Bronchial epithelial cell (primary cell): ENCODE measurements around the gene PEX19. TPM values are rescaled to one million over a fixed set of nuclear protein-coding genes. Genes with fewer than 3 reads are reported as not detected.
"Not testable (repeated sequence)": the region's sequence is repeated elsewhere in the genome, so short reads cannot be mapped to it uniquely, and the experiment has no call there.

Source experiments
- DNase-seq: peaks from one replicate; pipeline ENCODE4 v3.0.0-alpha.2; 2010; ENCODE audit warnings: low read depth
- FAIRE-seq: peaks from 2 replicates; lab custom pipeline; 2011; peaks lifted over from hg19 to GRCh38; lab: Jason Lieb, UNC
- H3K27me3 ChIP-seq: 2 replicates; pipeline ENCODE4 v1.5.1; 2011; ENCODE audit warnings: low read length; ENCODE audit not compliant: control insufficient read depth, insufficient read depth
- H3K36me3 ChIP-seq: 2 replicates; pipeline ENCODE4 v1.5.1; 2011; ENCODE audit warnings: low read length; ENCODE audit not compliant: control insufficient read depth, insufficient read depth
- H3K4me3 ChIP-seq: 2 replicates; pipeline ENCODE4 v1.5.1; 2011; ENCODE audit warnings: mild to moderate bottlenecking, low read depth, low read length, control low read depth
- total RNA-seq: library from RNA; depleted of rRNA; stranded (reverse); fragments of >200 nt; gene quantifications from 2 replicates; pipeline ENCODE4 v1.2.1, GENCODE V29; 2014
- TF ChIP-seq, protein P1 (sequence below): IDR thresholded peaks from 2 replicates; pipeline ENCODE4 v1.5.1; 2011; ENCODE audit warnings: mild to moderate bottlenecking, moderate library complexity, low read length, control low read depth, inconsistent platforms; ENCODE audit not compliant: insufficient read depth, severe bottlenecking

The PEX19 gene
- total RNA-seq, 1 donor from 2014 or later: 32.4 TPM

DNA sequence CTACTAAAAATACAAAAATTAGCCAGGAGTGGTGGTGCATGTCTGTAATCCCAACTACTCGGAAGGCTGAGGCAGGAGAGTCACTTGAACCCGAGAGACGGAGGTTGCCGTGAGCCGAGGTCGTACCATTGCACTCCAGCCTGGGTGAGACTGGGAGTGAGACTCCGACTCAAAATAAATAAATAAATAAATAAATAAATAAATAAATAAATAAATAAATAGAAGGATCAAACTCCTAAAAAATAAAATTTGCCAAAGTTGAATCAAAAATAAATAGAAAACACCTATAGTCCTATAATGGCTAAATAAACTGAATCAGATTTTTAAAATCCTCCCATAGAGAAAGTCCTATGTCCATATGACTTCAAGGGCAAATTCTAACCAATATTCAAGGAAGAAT lies 15.2 kb upstream of the PEX19 start:
- FAIRE-seq (no peak), DNase-seq (no peak)
- TF ChIP-seq, protein P1, sequence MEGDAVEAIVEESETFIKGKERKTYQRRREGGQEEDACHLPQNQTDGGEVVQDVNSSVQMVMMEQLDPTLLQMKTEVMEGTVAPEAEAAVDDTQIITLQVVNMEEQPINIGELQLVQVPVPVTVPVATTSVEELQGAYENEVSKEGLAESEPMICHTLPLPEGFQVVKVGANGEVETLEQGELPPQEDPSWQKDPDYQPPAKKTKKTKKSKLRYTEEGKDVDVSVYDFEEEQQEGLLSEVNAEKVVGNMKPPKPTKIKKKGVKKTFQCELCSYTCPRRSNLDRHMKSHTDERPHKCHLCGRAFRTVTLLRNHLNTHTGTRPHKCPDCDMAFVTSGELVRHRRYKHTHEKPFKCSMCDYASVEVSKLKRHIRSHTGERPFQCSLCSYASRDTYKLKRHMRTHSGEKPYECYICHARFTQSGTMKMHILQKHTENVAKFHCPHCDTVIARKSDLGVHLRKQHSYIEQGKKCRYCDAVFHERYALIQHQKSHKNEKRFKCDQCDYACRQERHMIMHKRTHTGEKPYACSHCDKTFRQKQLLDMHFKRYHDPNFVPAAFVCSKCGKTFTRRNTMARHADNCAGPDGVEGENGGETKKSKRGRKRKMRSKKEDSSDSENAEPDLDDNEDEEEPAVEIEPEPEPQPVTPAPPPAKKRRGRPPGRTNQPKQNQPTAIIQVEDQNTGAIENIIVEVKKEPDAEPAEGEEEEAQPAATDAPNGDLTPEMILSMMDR: no peak
- H3K27me3 ChIP-seq: no peaks in the 10 kb centered on the region
- H3K4me3 ChIP-seq: no peak overlapping the region
- peaks cover 10% of the 10 kb centered on the region for H3K36me3 ChIP-seq

DNA sequence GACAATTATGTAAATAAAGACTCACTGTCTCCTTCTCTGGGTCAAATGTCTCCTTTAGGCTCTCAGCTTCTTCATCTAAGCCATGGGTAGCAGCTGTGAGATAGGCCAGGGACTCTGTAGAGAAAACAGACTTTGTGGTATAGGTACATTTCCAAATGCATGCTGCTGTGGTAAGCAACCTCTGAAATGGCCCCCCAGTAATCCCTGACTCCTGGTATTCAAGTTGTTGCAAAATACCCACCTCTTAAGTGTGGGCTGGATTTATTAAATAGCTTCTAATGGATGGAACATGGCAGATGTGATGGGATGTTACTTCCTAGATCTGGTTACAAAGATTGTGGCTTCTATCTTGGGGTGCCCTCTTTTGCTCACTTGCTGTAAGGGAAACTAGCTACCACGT lies 11.1 kb upstream of the PEX19 start:
- Histone ChIP-seq H3K27me3 (no peaks in the 10 kb centered on the region), H3K36me3 (peaks cover 20% of the 10 kb centered on the region), H3K4me3 (no peak overlapping the region)
- no peak for FAIRE-seq
- TF ChIP-seq, protein P1: no peak
- DNase-seq: no peak

DNA sequence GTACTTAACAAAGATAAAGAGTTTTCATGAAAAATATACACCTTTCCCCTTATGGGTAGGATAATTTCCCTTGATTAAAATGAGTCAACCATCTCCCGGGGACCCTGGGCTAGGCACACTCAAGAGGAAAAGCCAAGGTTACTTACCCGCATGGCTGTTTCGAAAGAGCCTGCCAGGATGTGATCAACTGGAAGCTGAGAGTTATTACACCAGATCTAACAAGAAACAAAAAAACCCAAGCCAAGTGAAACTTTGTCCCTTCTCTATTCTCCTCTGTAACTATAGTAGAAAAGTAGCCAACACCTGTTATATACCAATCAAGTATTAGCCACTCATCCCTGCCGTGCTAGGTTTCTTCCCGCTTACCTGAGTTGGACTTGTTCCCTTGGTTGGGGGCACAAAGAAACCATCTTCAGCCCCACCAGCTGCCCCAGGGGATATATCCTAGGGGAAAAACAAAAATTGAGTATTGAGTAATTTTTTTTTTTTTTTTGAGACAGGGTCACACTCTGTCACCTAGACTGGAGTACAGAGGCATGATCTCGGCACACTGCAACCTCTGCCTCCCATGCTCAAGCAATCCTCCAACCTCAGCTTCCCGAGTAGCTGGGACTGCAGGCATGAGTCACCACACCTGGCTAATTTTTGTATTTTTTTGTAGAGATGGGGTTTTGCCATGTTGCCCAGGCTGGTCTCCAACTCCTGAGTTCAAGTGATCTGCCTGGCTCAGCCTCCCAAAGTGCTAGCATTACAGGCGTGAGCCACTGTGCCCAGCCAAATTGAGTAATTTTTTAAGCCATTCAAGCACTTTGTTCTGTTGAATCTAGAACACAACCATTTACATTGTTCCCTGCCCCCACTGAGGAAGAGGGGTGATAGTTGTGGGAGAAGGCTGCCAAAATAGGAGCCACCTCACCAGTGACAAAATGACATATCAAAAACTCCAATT lies 8.4 kb upstream of the PEX19 start:
- no peak for DNase-seq
- TF ChIP-seq, protein P1: no peak
- no peak overlapping the region for H3K4me3 ChIP-seq
- peaks cover 35% of the 10 kb centered on the region for H3K36me3 ChIP-seq
- no peaks in the 10 kb centered on the region for H3K27me3 ChIP-seq
- no peak for FAIRE-seq

DNA sequence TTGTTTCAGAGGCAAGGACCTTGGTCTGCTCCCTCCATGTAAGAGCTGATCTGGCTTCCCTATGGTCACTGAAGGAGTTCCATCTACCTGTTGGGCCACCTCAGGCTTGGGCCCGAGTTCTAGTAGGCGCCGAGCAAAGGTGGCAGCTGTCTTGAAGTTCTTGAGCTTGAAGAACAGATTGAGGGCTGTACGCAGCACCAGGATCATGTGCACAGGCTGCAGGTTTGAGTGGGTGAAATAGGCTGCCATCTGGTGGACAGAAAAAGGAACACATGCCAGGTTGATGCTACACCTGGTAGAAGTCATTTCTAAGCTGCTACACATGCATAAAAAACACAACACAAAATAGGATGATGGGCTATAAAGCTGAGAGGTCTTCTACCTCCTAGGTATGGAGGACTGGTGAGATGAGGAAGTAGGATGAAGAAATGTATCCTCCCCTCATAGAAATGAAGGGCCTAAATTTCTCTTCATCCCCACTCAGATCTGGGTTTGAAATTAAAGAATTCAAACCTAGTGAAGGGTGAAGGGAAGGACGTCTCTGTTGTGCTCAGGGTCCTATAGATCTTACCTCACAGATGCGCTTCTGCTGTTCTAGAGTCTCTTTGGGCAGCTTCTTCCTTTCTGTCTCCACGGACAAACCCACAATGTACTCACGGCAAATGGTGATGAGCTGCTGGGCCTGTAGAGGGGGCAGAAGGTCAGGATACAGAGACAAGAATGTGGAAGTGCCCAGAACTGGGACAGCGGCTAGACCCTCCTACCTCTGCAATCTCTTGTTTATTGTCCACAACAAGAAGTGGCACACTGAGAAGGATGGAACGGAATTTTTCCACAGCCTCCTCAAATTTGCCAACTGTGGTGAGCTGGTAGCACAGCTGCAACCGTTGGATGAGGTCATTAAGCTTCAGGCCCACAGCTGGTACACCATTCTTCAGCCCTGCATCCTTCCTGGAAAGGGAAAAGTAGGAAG lies 6.6 kb upstream of the PEX19 start:
- peak; percentile 40 for FAIRE-seq

DNA sequence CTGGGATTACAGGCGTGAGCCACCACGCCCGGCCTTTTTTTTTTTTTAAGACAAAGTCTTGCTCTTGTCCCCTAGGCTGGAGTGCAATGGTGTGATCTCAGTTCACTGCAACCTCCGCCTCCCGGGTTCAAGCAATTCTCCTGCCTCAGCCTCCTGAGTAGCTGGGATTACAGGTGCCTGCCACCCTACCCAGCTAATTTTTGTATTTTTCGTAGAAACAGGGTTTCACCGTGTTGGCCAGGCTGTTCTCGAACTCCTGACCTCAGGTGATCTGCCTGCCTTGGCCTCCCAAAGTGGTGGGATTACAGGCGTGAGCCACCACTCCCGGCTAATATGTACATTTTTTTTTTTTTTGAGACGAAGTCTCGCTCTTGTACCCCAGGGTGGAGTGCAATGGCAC lies 2.8 kb upstream of the PEX19 start:
- FAIRE-seq, DNase-seq, H3K27me3 ChIP-seq, H3K4me3 ChIP-seq: not testable (repeated sequence)
- peaks cover 20% of the 10 kb centered on the region for H3K36me3 ChIP-seq

More for the DNA sequence above, 6.6 kb upstream of the PEX19 start:
- Histone ChIP-seq H3K36me3 (peaks cover 30% of the 10 kb centered on the region), H3K4me3 (no peak overlapping the region), H3K27me3 (no peaks in the 10 kb centered on the region)
- TF ChIP-seq, protein P1: peak; percentile 79
- peak; percentile 70 for DNase-seq

DNA sequence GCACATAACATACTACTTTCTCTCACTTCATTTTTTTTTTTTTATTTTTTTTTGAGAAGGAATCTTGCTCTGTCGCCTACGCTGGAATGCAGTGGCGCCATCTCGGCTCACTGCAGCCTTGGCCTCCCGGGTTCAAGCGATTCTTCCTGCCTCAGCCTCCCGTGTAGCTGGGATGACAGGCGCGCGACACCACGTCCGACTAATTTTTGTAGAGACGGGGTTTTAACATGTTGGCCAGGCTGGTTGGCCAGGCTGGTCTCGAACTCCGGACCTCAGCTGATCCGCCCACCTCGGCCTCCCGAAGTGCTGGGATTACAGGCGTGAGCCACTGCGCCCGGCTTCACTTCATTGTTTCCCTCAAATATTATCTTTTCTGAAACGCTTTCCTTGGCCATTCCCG lies 573 bp upstream of the PEX19 start:
- no peak for DNase-seq
- no peak for FAIRE-seq
- TF ChIP-seq, protein P1: no peak
- H3K4me3 ChIP-seq: no peak overlapping the region
- peaks cover 15% of the 10 kb centered on the region for H3K36me3 ChIP-seq
- H3K27me3 ChIP-seq: no peaks in the 10 kb centered on the region
